NB4 (cell line): ENCODE measurements around the gene COA6.
"Not testable (repeated sequence)": the region's sequence is repeated elsewhere in the genome, so short reads cannot be mapped to it uniquely, and the experiment has no call there.

Experiments
- DNase-seq: peaks from one replicate; pipeline ENCODE4 v3.0.0; 2010; ENCODE audit warnings: low read depth
- H3K4me3 ChIP-seq: one replicate; pipeline ENCODE4 v1.5.1; 2011; ENCODE audit warnings: mild to moderate bottlenecking, low read depth, low read length, moderate library complexity
- MAX ChIP-seq: IDR thresholded peaks from 2 replicates; pipeline ENCODE4 v1.6.1; 2011; ENCODE audit warnings: low read depth, low read length
- MYC ChIP-seq: IDR thresholded peaks from 2 replicates; pipeline ENCODE4 v1.6.1; 2011; ENCODE audit warnings: low read depth, low read length
- POLR2A ChIP-seq: IDR thresholded peaks from 2 replicates; pipeline ENCODE4 v1.6.1; 2011; ENCODE audit warnings: mild to moderate bottlenecking; ENCODE audit not compliant: insufficient read length; ENCODE audit errors: extremely low read depth
- TF ChIP-seq, protein P1 (sequence below): IDR thresholded peaks from one replicate; pipeline ENCODE4 v1.5.1; 2012; ENCODE audit warnings: low read depth, low read length

The COA6 gene

GRCh38 chr1:234345237-234345636, 28.0 kb upstream of the COA6 start:
- TF ChIP-seq POLR2A (no peak), MYC (no peak), MAX (no peak)
- TF ChIP-seq, protein P1, sequence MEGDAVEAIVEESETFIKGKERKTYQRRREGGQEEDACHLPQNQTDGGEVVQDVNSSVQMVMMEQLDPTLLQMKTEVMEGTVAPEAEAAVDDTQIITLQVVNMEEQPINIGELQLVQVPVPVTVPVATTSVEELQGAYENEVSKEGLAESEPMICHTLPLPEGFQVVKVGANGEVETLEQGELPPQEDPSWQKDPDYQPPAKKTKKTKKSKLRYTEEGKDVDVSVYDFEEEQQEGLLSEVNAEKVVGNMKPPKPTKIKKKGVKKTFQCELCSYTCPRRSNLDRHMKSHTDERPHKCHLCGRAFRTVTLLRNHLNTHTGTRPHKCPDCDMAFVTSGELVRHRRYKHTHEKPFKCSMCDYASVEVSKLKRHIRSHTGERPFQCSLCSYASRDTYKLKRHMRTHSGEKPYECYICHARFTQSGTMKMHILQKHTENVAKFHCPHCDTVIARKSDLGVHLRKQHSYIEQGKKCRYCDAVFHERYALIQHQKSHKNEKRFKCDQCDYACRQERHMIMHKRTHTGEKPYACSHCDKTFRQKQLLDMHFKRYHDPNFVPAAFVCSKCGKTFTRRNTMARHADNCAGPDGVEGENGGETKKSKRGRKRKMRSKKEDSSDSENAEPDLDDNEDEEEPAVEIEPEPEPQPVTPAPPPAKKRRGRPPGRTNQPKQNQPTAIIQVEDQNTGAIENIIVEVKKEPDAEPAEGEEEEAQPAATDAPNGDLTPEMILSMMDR: no peak
- no peak for DNase-seq
- no peak overlapping the region for H3K4me3 ChIP-seq

- DNase-seq: no peak
- TF ChIP-seq MYC (no peak), MAX (no peak), POLR2A (no peak)
- TF ChIP-seq, protein P1: no peak
- no peak overlapping the region for H3K4me3 ChIP-seq
These were observed 24.3 kb upstream of the COA6 start for GRCh38 chr1:234348964-234349363.

DNA sequence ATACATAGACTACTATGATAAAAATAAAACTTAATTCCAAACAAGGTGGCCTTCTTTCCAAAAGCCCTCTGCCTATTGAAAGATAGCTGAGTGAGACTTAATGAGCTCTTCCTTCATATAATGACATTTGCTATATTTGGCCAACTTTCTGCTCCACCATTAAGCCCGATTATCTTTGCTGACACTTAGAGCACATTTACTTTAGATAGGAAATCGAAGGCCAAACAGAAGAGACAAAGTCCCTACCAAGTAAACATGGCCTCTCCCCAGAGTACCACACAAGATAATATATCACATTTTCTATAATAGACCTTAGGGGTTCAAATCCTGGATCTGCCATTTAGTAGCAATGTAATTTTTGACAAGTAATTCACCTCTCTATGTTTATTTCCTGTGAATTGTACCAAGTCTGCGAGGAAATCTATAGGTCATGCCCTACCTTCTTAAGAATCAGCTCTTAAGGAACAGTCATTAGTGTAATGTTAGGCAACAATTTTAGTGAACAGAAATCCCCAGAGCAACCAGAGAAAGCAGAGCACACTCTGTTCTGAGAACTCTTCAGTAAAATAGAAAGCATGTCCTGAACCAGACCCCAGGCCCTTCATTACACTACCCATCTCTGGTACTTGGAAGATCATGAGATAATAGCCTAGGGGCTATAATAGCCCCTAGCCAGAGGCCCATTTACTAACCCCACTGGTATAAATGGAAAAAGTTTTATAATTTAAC, 17.3 kb upstream of the COA6 start:
- no peak overlapping the region for H3K4me3 ChIP-seq
- TF ChIP-seq POLR2A (no peak), MAX (no peak), MYC (no peak)
- TF ChIP-seq, protein P1: no peak

DNA sequence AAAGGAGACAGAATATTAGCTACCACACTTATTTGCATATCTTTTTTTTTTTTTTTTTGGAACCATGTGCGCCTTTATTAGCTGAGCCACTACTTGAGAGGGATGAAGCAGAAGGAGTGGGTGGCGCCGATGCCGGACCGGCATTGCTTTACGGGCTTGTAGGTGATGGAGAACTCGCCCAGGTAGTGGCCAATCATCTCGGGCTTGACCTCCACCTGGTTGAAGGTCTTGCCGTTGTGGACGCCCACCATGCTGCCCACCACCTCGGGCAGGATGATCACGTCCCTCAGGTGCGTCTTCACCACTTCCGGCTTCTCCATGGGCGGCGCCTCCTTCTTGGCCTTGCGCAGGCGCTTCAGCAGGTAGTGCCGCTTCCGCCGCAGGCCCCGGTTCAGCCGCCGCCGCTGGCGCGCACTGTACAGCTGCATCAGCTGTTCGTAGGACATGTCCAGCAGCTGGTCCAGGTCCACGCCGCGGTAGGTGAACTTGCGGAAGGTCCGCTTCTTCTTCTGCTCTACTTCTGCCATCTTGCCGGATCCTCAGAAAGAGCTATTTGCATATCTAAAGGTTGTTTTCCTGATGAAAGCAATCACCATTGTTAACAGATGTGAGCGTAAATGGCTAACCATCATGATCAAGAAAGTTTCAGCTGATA, 16.5 kb upstream of the COA6 start:
- H3K4me3 ChIP-seq, DNase-seq: not testable (repeated sequence)

More for the DNA sequence above, 17.3 kb upstream of the COA6 start:
- DNase-seq: no peak

DNA sequence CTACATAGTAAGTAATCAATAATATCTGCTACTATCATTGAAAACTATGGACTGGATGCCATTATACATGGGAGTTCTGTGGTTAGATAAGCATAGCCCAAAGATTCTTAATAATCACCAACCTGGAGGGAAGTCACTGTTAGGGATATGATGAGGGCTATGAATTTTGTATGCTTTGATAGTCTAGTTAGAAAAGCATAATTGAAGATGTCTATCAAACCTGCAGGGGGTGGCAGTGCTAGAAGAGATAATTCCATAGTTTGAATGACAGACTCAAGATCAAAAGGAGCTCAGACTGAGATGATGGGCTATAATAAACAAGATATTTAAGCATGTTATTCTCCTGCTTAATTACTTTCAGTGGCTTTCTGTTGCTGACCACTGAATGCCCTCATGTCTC, 15.4 kb upstream of the COA6 start:
- no peak overlapping the region for H3K4me3 ChIP-seq
- TF ChIP-seq MYC (no peak), POLR2A (no peak), MAX (no peak)
- TF ChIP-seq, protein P1: no peak

DNA sequence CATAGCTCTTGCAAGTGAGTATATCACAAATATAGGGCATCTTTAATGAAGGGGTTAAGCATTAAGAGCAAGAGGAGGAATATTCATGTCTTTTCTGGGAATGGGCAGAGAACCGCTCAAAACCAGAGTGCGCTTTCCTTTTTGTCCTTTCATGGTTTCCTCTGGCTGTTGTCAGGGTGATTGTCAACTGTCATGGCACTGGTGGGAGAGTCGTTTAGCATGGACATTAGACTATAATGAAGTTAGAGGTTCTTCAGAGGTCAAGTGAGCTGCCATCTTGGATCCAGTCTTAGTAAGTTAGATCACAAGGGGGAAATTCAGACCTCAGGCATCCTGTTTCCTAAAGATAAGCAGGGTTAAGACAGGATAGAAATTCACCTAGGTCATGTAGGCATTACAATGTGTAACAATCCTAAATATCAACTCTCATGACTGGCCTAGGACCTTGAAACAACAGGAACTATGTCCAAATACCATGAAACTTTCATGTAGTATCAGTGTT, 12.1 kb upstream of the COA6 start:
- no peak for DNase-seq
- no peak overlapping the region for H3K4me3 ChIP-seq
- TF ChIP-seq MYC (no peak), POLR2A (no peak), MAX (no peak)
- TF ChIP-seq, protein P1: no peak

More for the DNA sequence above, 15.4 kb upstream of the COA6 start:
- DNase-seq: no peak
